ENCODE data around the gene SYNJ2BP. TPM values are rescaled to one million over a fixed set of nuclear protein-coding genes. Genes with fewer than 3 reads are reported as not detected.

SYNJ2BP gene
- total and polyA plus RNA-seq, 7 donors: 13.8 to 44.6 (median 26.0) TPM

DNA sequence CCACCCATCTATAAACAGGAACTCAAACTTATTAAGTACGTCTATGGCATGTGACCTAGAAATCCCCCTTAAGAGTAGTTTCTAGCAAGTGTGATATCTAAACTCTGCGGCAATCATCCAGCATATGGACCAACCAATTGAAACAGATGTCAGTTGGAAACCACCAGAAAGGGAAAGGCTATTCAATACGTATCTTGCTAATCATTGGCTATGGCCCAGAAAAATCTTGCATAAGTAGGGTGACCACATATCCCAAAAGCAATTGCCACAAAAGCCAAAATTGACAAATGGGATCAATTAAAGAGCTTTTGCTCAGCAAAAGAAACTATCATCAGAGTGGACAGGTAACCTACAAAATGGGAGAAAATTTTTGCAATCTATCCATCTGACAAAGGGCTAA, 24.2 kb downstream of the SYNJ2BP start:
- no peaks in the 10 kb centered on the region for H3K4me1 ChIP-seq
- H3K9me3 ChIP-seq: no peaks in the 10 kb centered on the region
- TF ChIP-seq, protein P1, sequence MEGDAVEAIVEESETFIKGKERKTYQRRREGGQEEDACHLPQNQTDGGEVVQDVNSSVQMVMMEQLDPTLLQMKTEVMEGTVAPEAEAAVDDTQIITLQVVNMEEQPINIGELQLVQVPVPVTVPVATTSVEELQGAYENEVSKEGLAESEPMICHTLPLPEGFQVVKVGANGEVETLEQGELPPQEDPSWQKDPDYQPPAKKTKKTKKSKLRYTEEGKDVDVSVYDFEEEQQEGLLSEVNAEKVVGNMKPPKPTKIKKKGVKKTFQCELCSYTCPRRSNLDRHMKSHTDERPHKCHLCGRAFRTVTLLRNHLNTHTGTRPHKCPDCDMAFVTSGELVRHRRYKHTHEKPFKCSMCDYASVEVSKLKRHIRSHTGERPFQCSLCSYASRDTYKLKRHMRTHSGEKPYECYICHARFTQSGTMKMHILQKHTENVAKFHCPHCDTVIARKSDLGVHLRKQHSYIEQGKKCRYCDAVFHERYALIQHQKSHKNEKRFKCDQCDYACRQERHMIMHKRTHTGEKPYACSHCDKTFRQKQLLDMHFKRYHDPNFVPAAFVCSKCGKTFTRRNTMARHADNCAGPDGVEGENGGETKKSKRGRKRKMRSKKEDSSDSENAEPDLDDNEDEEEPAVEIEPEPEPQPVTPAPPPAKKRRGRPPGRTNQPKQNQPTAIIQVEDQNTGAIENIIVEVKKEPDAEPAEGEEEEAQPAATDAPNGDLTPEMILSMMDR (IDR thresholded peaks at IDR 0.05): no peak
- H3K4me3 ChIP-seq: no peak overlapping the region
- no peaks in the 10 kb centered on the region for H3K27me3 ChIP-seq
- 55 to 60% methylated on average over 3 of the region's 3 CpGs for WGBS, 2 donors
- H3K27ac ChIP-seq: no peak overlapping the region
- DNase-seq: no peak
- intact Hi-C loops (cut with DNase I): no loop called here
- peaks cover 0 to 11% (median 0%) of the 10 kb centered on the region in 4 donors for H3K36me3 ChIP-seq

DNA sequence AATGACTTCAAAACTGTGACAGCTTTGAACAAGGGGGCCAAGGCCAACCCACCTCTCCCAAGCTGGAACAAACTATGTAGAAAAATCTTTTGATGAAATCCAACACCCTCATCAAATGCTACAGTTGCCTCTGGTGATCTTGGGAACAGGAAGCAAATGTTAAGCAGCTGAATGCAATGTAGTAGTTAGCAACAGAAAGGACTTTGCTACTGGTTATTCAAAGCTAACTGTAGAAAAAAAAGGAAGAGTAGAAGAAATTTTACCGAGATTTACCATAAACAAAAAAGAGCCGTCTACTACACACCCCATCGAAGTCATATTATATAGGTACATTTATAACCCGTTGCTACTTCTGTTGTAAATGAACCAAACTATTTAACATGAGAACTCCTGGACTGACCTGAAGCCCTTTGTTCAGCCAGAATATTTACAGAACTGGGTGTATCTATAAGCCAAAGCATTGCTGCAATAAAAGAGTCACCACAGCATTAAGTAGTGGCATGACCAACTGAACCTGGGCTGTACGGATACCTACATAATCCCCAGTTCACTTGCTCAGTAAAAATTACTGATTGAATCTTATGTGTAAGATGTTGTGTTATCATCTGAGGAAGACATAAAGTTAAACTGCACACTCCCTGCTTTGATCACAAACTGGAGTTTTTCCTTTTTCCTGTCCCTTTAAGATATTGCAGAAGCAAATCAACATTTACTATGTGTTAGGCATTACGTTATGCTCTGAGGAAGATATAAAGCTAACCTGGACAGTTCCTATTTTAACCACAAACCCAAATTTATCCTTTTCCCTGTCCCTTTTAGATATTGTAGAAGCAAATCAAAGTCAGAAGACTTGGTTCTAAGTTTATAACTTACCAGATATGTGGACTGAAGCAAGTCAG, 25.1 kb downstream of the SYNJ2BP start:
- Histone ChIP-seq H3K9me3 (no peaks in the 10 kb centered on the region), H3K4me1 (no peaks in the 10 kb centered on the region), H3K4me3 (no peak overlapping the region), H3K27me3 (no peaks in the 10 kb centered on the region), H3K36me3 (peaks cover 0 to 16% (median 0%) of the 10 kb centered on the region in 4 donors), H3K27ac (no peak overlapping the region)
- 29 to 71% methylated on average over 6 of the region's 6 CpGs for WGBS, 2 donors
- intact Hi-C loops (cut with DNase I): no loop called here
- TF ChIP-seq EP300 (IDR thresholded peaks at IDR 0.05): no peak
- TF ChIP-seq POLR2A (IDR thresholded peaks at IDR 0.05): no peak
- TF ChIP-seq, protein P1 (IDR thresholded peaks at IDR 0.05): no peak
- TF ChIP-seq POLR2AphosphoS5 (IDR thresholded peaks at IDR 0.05): no peak
- no peak for DNase-seq

DNA sequence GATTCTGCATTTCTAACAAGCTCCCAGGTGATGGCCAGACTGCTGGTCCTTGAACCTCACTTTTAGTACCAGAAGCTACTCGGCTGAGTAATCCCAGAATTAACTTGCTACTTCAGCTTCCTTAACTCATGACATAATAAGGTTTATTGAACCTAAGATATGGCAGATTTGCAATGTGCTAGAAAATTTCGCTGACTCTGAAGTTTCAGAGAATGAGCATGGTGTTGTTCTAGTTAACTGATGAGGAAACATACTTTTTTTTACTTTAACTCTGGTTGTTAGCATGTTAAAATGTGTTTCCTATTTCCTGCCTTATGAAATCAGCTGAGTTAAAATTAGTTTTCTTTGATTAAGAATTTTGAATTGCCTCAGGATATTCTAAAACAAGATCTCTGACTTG, 34.4 kb downstream of the SYNJ2BP start:
- TF ChIP-seq POLR2AphosphoS5 (IDR thresholded peaks at IDR 0.05) (no peak), POLR2A (IDR thresholded peaks at IDR 0.05) (no peak), EP300 (IDR thresholded peaks at IDR 0.05) (no peak)
- TF ChIP-seq, protein P1 (IDR thresholded peaks at IDR 0.05): no peak
- Histone ChIP-seq H3K27me3 (no peaks in the 10 kb centered on the region), H3K4me3 (no peak overlapping the region), H3K27ac (no peak overlapping the region), H3K9me3 (no peaks in the 10 kb centered on the region), H3K36me3 (peaks cover 0 to 55% (median 2%) of the 10 kb centered on the region in 4 donors), H3K4me1 (no peaks in the 10 kb centered on the region)
- 73 to 81% methylated on average over 2 of the region's 2 CpGs for WGBS, 2 donors
- no peak for DNase-seq
- intact Hi-C loops (cut with DNase I): no loop called here

DNA sequence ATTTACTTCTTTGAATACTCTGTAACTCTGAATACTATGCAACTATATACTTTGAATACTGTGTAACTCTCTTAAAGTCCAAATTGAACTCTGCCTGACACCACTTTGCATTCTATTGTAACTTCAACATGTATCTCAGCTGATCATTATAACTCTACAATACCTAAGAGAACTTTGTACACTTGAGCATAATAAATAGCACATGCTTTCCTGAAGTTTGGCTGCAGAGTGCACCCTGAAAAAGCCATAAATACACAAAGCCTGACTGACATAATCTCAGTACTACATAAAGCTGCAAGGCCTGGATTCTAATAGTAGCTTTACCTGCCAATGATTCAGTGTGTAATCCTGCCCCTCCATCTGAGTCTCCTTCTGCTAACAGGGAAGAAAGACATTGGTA, 36.1 kb downstream of the SYNJ2BP start:
- H3K36me3 ChIP-seq: peaks cover 0 to 42% (median 2%) of the 10 kb centered on the region in 4 donors
- intact Hi-C loops (cut with DNase I): no loop called here
- no peak overlapping the region for H3K4me3 ChIP-seq
- no peaks in the 10 kb centered on the region for H3K9me3 ChIP-seq
- DNase-seq: no peak
- no peak overlapping the region for H3K27ac ChIP-seq
- TF ChIP-seq POLR2AphosphoS5 (IDR thresholded peaks at IDR 0.05): no peak
- TF ChIP-seq, protein P1 (IDR thresholded peaks at IDR 0.05): no peak
- no peak for TF ChIP-seq POLR2A (IDR thresholded peaks at IDR 0.05)
- TF ChIP-seq EP300 (IDR thresholded peaks at IDR 0.05): no peak
- H3K27me3 ChIP-seq: no peaks in the 10 kb centered on the region
- no peaks in the 10 kb centered on the region for H3K4me1 ChIP-seq

Data from sigmoid colon (tissue), 7 donors.